ENCODE results near the gene RETREG3. TPM values are rescaled to one million over a fixed set of nuclear protein-coding genes. Genes with fewer than 3 reads are reported as not detected.

RETREG3 gene
- total RNA-seq, 6 experiments from 2014 or later = 31.0 to 49.4 (median 43.2) TPM

DNA sequence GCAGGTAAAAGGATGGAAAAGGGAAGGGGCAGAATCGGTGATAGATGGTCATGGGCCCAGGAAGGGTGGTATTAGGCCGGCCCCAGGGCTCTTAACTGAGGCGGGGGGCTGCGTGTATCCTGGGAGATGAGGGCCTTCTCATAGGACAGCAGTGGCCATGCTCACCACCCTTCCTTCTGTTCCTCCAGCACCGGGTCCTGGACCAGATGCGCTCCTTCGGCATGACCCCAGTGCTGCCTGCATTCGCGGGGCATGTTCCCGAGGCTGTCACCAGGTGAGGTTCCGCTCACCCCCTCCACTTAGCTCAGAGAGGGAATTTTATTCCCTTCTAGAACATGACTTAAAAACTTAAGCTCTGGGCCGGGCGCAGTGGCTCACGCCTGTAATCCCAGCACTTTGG, 70.7 kb downstream of the RETREG3 start:
- 100% methylated on average over 2 of the region's 14 CpGs for WGBS (ENCODE audit: insufficient coverage, low coverage, low lambda C conversion rate, missing lambda C conversion rate)
- intact Hi-C loops (cut with DNase I) = no loop called here
- no peak for ATAC-seq

DNA sequence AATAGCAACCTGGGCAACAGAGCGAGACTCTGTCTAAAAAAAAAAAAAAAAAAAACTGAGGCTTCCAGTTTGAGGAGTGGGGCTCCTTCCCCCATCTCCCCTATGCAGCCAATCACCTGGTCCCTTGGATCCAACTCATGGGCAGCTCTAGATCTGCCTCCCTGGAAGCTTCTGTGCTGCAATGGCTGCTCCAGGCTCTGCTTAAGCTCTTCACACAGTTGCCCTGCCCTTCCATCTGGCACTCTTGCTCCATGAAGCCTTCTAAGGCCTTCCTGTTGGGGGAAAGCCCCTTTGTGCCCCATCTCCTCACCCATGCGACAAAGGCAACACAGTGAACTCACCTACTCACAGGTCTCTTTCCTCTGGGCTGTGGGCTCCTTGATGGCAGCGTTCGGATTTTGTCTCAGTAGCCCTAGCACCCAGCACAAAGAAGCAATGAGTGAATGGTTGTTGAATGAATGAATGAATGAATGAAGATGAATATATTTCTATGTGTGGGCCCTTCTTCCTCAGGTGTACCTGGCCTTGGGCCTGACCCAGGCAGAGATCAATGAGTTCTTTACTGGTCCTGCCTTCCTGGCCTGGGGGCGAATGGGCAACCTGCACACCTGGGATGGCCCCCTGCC, 71.2 kb downstream of the RETREG3 start:
- WGBS (ENCODE audit: insufficient coverage, low coverage, low lambda C conversion rate, missing lambda C conversion rate) = 92% methylated on average over 2 of the region's 5 CpGs
- DNase-seq = peak in 1 of 3 donors; percentile 29
- no peak overlapping the region for H3K4me3 ChIP-seq
- intact Hi-C loops (cut with DNase I) = no loop called here
- no peaks in the 10 kb centered on the region for H3K9me3 ChIP-seq
- ATAC-seq = no peak
- no peak overlapping the region for H3K27ac ChIP-seq
- peaks cover 0 to 16% (median 4%) of the 10 kb centered on the region in 4 donors for H3K36me3 ChIP-seq
- TF ChIP-seq, protein P1, sequence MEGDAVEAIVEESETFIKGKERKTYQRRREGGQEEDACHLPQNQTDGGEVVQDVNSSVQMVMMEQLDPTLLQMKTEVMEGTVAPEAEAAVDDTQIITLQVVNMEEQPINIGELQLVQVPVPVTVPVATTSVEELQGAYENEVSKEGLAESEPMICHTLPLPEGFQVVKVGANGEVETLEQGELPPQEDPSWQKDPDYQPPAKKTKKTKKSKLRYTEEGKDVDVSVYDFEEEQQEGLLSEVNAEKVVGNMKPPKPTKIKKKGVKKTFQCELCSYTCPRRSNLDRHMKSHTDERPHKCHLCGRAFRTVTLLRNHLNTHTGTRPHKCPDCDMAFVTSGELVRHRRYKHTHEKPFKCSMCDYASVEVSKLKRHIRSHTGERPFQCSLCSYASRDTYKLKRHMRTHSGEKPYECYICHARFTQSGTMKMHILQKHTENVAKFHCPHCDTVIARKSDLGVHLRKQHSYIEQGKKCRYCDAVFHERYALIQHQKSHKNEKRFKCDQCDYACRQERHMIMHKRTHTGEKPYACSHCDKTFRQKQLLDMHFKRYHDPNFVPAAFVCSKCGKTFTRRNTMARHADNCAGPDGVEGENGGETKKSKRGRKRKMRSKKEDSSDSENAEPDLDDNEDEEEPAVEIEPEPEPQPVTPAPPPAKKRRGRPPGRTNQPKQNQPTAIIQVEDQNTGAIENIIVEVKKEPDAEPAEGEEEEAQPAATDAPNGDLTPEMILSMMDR (IDR thresholded peaks at IDR 0.05) = no peak
- H3K27me3 ChIP-seq = no peaks in the 10 kb centered on the region
- peaks cover 0 to 37% (median 14%) of the 10 kb centered on the region in 4 donors for H3K4me1 ChIP-seq

More for the DNA sequence above, 70.7 kb downstream of the RETREG3 start:
- no peak overlapping the region for H3K4me3 ChIP-seq
- TF ChIP-seq POLR2A (IDR thresholded peaks at IDR 0.05) = no peak
- TF ChIP-seq, protein P1 (IDR thresholded peaks at IDR 0.05) = no peak
- H3K27me3 ChIP-seq = no peaks in the 10 kb centered on the region
- DNase-seq = peak in 1 of 3 donors; percentile 56
- H3K4me1 ChIP-seq = peaks cover 0 to 33% (median 12%) of the 10 kb centered on the region in 4 donors
- peaks cover 0 to 20% (median 7%) of the 10 kb centered on the region in 4 donors for H3K36me3 ChIP-seq
- H3K27ac ChIP-seq = no peak overlapping the region
- H3K9me3 ChIP-seq = no peaks in the 10 kb centered on the region

DNA sequence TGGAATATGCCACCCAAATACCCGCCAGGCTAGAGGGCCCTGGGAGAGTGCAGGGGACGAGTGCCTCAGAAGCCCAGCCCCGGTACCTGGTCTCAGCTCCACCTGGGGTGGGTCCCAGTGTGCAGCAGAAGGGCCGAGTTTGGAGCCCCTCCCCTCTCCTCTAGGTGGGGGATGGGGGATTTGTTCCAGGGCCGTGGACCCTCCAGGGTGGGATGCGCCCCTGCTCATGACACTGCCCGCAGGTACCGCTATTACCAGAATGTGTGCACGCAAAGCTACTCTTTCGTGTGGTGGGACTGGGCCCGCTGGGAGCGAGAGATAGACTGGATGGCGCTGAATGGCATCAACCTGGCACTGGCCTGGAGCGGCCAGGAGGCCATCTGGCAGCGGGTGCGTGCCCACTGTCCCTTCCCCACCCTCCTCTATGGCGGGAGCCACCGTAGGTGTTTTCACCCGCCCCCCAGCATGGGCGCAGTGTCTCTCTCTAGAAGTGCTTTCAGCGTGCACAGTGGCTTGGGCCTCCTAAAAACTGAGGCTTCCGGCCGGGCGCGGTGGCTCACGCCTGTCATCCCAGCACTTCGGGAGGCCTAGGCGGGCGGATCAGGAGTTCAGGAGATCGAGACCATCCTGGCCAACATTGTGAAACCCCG, 71.9 kb downstream of the RETREG3 start:
- peak overlapping the region; percentile 89 to 100 (median 92) for H3K27ac ChIP-seq
- WGBS (ENCODE audit: insufficient coverage, low coverage, low lambda C conversion rate, missing lambda C conversion rate) = 67% methylated on average over 3 of the region's 31 CpGs
- no peaks in the 10 kb centered on the region for H3K9me3 ChIP-seq
- peaks cover 0 to 16% (median 2%) of the 10 kb centered on the region in 4 donors for H3K36me3 ChIP-seq
- TF ChIP-seq POLR2A (IDR thresholded peaks at IDR 0.05) = no peak
- TF ChIP-seq, protein P1 (IDR thresholded peaks at IDR 0.05) = no peak
- H3K27me3 ChIP-seq = no peaks in the 10 kb centered on the region
- intact Hi-C loops (cut with DNase I) = no loop called here
- peak overlapping the region; percentile 44 to 69 (median 64) for H3K4me3 ChIP-seq
- peak in 1 of 3 donors; percentile 60 for DNase-seq
- peaks cover 0 to 39% (median 14%) of the 10 kb centered on the region in 4 donors for H3K4me1 ChIP-seq
- ATAC-seq = peak in 1 of 4 donors; percentile 0

DNA sequence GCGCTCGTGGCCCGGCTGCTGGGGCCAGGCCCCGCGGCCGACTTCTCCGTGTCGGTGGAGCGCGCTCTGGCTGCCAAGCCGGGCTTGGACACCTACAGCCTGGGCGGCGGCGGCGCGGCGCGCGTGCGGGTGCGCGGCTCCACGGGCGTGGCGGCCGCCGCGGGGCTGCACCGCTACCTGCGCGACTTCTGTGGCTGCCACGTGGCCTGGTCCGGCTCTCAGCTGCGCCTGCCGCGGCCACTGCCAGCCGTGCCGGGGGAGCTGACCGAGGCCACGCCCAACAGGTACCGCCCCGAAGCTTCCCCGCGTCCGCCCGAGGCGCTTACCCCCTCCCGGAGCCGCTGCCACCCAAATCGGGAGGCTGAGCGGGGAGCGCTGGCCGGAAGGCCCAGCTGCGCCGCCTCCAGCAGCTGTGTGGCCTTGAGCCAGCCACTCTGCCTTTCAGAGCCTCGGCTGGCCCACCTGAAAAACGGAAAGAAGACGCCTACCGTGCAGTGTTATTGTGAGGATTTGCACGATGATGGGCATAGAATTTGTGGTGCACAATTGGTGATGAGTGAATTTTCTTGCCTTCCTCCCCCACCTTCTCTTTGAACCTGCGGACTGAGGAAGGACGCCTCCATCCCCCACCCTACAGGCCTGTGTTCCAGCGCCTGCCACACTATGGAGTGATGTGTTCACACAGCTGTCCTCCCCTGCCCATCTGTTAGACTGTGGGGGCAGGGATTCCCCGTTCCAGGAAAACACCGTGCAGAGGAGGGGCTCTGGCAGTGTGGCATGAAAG, 72.6 kb downstream of the RETREG3 start:
- peak; percentile 66 to 85 (median 78) for ATAC-seq
- H3K27me3 ChIP-seq = no peaks in the 10 kb centered on the region
- peak; percentile 94 to 95 (median 94) for DNase-seq
- TF ChIP-seq POLR2A (IDR thresholded peaks at IDR 0.05) = peak; percentile 92
- TF ChIP-seq, protein P1 (IDR thresholded peaks at IDR 0.05) = peak in 1 of 4 donors; percentile 2
- H3K36me3 ChIP-seq = peaks cover 0 to 11% (median 2%) of the 10 kb centered on the region in 4 donors
- no peaks in the 10 kb centered on the region for H3K9me3 ChIP-seq
- WGBS (ENCODE audit: insufficient coverage, low coverage, low lambda C conversion rate, missing lambda C conversion rate) = 5% methylated on average over 4 of the region's 65 CpGs
- intact Hi-C loops (cut with DNase I) = no loop called here
- H3K4me3 ChIP-seq = peak overlapping the region; percentile 44 to 69 (median 64)
- H3K4me1 ChIP-seq = peaks cover 0 to 35% (median 15%) of the 10 kb centered on the region in 4 donors
- peak overlapping the region; percentile 89 to 100 (median 92) for H3K27ac ChIP-seq

Data from right lobe of liver (tissue), 6 donors.